ENCODE results near the gene PP2D1.
"Not testable (repeated sequence)": the region's sequence is repeated elsewhere in the genome, so short reads cannot be mapped to it uniquely, and the experiment has no call there.

PP2D1 gene

DNA sequence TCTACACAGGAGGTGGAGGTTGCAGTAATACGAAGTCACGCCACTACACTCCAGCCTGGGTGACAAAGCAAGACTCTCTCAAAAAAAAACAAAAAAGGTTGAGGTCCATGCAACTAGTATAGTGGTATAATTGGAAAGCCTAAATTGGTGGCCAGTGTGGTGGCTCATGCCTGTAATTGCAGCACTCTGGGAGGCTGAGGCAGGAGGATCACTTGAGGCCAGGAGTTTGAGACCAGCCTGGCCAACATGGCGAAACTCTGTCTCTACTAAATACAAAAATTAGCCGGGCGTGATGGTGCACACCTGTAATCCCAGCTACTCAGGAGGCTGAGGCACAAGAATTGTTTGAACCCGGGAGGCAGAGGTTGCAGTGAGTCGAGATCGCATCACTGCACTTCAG is 23.2 kb downstream of the PP2D1 start:
- not testable (repeated sequence) for H3K4me3 ChIP-seq (ENCODE audit: low read depth, low read length)

DNA sequence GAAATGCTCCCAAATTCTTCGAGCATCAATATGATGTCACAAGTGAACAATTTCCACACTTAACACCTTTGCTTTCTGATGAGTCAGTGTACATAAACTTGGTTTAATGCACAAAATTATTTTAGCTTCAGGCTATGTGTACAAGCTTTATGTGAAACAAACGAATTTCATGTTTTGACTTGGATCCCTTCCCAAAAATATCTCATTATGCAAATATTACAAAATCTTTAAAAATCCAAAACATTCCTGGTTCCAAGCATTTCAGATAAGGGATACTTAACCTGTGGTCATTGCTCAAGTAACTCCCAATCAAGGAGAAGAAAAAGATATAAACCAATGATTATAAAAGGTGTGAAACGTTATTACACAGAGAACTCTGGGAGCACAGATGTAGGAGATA is 40.0 kb downstream of the PP2D1 start:
- no peak overlapping the region for H3K4me3 ChIP-seq (ENCODE audit: low read depth, low read length)
- no peak for DNase-seq (ENCODE audit: low read depth)

More for the DNA sequence above, 23.2 kb downstream of the PP2D1 start:
- DNase-seq (ENCODE audit: low read depth) = not testable (repeated sequence)

DNA sequence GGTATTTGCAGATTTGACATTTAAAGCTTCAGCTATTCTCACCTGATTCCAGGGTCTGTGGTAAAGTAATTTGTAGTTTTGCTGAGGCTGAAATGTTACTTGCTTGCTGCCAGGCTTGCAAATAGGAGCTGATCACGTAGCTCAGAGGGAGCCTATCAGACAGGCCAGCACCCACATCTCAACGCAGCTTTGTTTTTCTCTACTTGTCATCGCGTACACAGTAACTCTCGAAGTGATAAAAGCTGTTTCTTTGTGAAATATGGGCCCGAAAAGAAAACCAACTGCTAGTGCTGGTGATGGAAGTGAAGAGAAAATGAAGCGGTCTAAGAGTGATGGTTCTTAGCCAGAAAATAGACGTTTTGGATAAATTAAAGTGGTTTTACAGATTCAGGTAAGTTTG is 41.7 kb downstream of the PP2D1 start:
- H3K4me3 ChIP-seq (ENCODE audit: low read depth, low read length) = no peak overlapping the region
- DNase-seq (ENCODE audit: low read depth) = no peak

DNA sequence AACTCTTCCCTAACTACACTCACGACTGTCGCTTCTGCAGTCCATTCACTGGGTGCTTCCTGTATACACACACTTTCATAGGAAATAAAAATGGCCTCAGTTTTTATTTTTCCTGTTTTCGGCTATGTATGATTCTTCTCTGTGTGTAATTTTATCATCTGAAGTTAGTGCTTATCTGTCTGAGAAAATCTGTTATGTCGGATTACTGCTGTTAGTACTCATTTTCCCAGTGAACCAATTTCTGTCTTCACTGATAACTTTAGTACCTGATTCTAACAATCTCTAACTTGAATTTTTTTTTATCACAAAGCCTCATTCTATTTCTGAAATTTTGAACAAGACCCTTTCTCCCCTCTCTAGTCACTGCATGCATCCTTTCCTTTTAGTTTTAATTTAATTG is 44.3 kb downstream of the PP2D1 start:
- H3K4me3 ChIP-seq (ENCODE audit: low read depth, low read length) = no peak overlapping the region
- no peak for DNase-seq (ENCODE audit: low read depth)

DNA sequence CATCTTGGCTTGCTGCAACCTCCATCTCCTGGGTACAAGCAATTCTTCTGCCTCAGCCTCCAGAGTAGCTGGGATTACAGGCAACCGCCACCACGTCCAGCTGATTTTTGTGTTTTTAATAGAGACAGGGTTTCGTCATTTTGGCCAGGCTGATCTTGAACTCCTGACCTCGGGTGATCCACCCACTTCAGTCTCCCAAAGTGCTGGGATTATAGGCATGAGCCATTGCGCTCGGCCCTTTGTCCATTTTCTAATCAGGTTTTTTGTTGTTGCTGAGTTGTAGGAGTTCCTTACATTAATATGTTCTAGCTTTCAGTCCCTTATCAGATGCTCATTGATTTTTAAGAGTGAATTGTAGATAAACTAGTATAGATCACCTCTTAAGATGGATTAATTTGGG is 44.9 kb downstream of the PP2D1 start:
- no peak overlapping the region for H3K4me3 ChIP-seq (ENCODE audit: low read depth, low read length)
- DNase-seq (ENCODE audit: low read depth) = no peak

DNA sequence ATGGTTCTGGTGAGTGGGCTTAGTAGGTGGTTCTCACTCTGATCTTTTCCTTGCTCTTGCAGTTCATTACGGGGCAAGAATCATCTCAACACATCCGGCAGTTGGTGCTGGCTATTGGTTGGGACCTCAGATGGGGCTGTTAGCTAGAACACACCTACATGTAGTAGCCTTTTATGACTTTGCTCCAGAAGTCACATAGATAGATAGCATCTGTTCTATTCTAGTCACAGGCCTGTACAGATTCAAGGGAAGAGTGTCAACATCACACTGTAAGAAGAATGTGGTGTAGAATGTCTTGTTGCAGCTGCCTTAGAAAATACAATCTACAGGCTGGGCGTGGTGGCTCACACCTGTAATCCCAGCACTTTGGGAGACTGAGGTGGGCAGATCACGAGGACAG is 50.1 kb downstream of the PP2D1 start:
- no peak for DNase-seq (ENCODE audit: low read depth)
- H3K4me3 ChIP-seq (ENCODE audit: low read depth, low read length) = no peak overlapping the region

DNA sequence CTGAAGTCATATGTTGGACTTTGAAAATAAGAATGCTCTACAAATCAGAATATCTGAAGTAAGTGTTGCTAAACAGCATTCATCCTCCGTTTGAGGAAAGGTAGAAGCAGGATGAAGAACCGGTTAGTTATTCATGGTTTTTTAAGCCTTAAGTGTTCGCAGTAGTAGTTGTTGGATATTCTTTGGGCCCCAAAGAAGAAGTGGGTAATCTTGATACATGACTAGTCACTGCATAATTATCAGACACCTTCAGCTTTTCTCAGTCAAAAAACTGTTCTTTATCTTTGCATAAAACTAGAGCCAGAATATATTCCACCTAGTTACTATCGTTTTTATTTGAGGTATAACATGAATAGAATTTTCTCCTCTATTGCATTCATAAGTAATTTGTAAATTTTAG is 51.4 kb downstream of the PP2D1 start:
- no peak overlapping the region for H3K4me3 ChIP-seq (ENCODE audit: low read depth, low read length)

DNA sequence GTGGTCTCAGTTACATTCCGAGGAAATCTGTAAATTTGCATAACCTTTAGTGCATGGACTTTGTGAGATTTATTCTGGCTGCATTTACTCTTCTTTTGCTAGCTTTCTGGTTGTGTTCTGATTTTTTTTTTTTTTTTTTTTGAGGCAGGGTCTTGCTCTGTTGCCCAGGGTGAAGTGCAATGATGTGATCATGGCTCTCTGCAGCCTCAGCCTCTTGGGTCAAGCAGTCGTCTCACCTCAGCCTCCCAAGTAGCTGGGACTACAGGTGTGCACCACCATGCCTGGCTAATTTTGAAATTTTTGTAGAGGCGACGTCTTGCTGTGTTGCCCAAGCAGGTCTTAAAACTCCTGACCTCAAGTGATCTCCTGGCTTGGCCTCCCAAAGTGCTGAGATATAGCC is 52.6 kb downstream of the PP2D1 start:
- DNase-seq (ENCODE audit: low read depth) = no peak
- no peak overlapping the region for H3K4me3 ChIP-seq (ENCODE audit: low read depth, low read length)

More for the DNA sequence above, 51.4 kb downstream of the PP2D1 start:
- DNase-seq (ENCODE audit: low read depth) = no peak

DNA sequence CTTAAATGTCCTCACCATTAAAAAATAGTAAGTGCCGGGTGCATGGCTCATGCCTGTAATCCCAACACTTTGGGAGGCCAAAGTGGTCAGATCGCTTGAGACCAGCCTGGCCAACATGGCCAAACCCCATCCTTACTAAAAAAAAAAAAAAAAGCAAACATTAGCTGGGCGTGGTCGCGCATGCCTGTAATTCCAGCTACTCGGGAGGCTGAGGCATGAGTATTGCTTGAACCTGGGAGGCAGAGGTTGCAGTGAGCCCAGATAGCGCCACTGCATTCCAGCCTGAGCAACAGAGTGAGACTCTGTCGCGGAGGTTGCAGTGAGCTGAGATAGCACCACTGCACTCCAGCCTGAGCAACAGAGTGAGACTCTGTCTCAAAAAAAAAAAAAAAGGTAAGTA is 54.7 kb downstream of the PP2D1 start:
- not testable (repeated sequence) for DNase-seq (ENCODE audit: low read depth); H3K4me3 ChIP-seq (ENCODE audit: low read depth, low read length)

DNA sequence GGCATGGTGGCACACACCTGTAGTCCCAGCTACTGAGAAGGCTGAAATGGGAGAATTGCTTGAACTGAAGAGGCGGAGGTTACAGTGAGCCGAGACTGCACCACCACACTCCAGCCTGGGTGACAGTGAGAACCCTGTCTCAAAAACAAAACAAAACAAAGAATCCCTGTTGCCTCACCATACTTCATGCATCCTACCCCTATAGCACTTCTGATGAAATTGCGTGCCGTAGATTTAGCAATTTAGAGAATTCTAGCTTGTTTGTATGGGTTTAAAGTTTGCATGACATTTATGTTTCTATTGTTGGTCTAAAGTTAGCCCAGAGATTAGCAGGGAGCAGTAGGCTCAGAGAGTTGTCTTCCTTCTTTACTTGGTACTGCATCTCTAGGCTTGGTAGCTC is 57.4 kb downstream of the PP2D1 start:
- DNase-seq (ENCODE audit: low read depth) = no peak

DNA sequence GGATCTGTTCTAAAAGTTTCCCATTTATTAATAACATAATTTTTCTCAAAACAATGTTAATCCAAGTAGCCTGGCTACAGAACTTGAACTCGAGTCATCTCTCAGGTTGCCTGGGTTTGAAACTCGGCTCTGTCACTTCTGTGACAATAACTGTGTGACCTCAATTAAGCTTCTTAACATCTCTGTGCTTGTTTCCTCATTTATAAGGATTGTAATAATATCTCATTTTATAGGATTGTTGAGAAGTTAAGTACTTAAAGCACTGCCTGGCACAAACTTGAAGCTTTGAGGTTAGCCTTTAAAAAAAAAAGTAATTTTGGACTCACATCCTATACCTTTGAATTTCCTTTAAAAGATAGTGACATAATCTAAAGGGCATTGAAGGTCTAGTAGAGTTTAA is 61.7 kb downstream of the PP2D1 start:
- DNase-seq (ENCODE audit: low read depth) = no peak
- no peak overlapping the region for H3K4me3 ChIP-seq (ENCODE audit: low read depth, low read length)

More for the DNA sequence above, 57.4 kb downstream of the PP2D1 start:
- H3K4me3 ChIP-seq (ENCODE audit: low read depth, low read length) = no peak overlapping the region

DNA sequence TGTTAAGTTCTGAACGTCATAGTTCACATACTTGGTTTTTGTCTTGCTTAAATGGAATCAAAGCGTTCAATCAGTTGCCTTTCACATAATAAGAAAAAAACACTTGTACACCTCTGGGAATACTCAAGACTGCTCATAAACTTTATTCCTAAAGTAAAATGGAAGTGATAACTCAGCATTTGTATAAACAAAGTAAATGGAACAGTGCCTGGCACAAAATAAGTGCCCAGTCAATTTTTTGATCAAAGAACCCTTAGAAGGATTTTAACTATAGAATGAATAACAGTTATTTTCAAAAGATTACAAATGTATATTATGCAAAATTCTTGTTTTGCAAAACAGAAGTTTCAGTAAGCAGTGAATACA is 63.9 kb downstream of the PP2D1 start:
- DNase-seq (ENCODE audit: low read depth) = no peak
- H3K4me3 ChIP-seq (ENCODE audit: low read depth, low read length) = peak overlapping the region; percentile 75

DNA sequence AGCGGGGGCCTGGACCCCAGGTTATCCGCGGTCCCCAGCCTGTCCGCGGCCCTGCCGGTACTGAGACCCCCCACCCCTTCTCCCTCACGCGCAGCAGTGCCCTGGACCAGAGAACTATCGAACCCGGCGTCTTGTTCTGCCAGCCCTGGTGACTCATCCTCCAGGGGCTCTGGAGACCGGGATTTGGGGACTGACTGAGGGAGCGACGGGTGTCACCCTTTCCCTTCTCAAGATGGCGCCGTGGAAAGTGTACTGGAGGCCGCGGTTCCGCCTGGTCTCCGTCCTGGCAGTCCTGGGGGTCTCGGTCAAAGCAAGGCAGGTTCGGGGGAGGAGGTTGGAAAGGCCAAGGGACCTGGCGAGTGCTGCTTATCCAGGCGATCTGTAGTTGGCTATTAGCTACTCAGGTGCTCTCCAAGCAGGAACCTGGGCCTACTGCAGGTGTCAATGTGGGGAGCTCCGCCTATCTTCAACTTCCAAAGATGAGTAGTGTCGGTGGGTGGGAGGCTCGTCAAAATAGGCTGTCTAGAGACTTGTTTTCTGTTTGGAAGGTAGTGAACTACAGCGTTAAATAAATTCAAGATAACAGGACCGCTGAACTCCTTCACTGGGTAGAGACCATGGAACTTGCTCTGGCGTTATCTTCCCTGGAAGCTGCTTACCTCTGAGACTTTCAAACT is 64.4 kb downstream of the PP2D1 start:
- no peak for DNase-seq (ENCODE audit: low read depth)
- H3K4me3 ChIP-seq (ENCODE audit: low read depth, low read length) = peak overlapping the region; percentile 75

DNA sequence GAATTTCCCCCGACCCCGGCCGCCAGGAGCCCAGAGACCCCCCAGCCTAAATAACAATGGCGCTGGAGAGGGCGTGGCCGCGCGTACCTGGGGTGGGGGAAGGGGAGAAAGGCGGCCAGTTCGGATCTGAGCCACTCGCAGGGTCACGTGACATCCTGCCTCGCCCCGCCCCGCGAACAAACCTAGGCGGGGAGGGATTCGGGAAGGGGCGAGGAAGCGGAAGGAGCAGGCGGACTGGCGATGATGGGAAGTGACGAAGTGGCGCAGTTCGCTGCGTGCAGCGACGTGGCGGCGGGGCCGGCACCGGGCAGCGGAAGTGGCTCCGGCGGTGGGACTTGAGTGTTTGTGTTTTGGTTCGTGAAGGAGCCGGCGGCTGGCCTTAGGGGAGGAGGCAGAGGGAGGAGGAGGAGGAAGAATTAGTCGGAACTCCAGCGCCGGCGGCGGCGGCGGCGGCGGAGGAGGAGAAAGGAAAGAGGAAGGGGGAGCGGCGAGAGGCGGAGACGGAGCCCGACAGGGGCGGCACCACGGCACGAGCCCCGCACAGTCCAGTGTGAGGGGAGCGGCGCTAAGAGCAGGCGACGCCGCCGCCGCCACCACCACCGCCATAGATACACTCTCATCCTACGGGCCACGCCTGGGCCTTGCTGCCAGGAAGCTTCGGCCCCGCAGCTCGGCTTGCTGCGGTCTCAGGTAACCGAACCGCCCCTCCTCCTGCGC is 65.1 kb downstream of the PP2D1 start, which contains the start of gene RAB5A:
TSS of gene RAB5A (plus strand) at position 266 of the 717 bp plus-strand sequence. CDS start 3,802 bp downstream, outside the sequence.
- DNase-seq (ENCODE audit: low read depth) = peak; percentile 95
- H3K4me3 ChIP-seq (ENCODE audit: low read depth, low read length) = peak within 1 kb of the TSS; percentile 75

DNA sequence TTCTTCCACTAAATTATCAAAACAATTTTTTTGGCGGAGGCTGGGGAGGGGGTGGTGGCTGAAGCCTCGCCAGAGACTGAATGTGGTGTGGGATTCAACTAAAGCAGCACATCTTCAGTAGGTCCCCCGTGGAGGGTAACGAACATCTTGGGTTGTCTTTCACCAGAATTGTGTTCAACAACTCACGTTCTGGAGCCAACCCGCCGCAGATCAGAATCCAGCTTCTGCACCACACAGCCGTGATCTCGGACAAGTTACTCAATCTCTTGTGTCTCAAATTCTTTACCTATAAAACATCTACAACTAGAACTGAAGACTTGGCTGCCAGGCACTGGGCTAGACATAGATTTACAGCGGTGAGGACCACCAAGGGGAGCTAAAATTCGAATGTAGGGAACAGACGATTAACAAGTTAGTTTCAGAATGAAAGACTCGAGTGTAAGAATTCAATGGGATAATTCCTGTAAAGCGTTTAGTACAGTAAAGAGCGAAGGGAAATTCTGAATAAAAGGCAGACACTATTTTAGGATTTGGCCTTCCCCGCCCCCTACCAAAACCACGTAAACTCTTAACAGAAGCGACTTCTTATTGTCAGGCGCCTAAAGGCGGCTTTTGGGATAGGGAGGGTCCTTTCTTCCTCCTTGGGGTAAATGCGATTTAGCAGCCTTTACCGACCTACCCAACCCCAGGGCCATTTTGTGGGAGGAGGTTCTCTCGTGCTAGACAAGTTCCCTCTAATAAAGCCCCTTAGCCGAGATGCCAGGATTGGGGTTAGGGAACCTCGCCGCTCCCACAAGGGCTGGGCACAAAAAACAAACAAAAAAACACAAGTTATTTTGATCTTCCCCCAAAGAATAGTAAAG is 65.9 kb downstream of the PP2D1 start:
- H3K4me3 ChIP-seq (ENCODE audit: low read depth, low read length) = peak overlapping the region; percentile 75
- DNase-seq (ENCODE audit: low read depth) = no peak

DNA sequence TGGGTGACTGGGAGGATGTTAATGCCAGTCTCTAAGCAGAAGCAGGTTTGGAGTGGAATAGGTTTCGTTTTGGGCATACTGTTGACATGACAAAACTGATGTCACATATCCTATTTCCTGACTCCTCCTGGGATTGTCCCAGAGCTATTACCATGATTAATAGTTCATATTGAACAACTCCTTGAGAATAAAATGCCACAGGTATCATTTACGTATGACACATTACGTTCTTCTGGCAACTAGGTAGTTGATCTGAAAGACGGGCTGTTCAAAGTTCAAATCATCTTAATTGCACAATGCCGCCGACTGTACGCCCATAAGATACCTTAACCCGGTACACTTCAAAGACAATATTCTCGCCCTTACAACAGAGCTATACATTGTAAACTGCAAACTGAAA is 66.5 kb downstream of the PP2D1 start:
- no peak overlapping the region for H3K4me3 ChIP-seq (ENCODE audit: low read depth, low read length)
- DNase-seq (ENCODE audit: low read depth) = no peak

DNA sequence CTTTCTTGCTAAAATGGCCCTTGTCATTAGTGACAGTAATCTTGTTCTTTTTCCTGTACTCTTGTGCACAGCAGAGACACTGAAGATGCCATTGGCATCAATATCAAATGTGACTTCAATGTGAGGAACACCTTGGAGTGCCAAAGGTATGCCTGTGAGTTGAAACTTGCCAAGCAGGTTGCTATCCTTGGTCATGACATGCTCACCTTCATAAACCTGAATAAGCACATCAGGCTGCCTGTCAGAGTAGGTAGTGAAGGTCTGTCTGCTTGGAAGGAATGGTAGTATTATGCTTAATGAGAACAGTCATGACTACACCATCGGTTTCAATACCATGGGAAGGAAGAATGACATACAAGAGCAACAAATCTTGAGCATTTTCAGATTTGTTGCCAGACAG is 71.4 kb downstream of the PP2D1 start:
- no peak for DNase-seq (ENCODE audit: low read depth)

DNA sequence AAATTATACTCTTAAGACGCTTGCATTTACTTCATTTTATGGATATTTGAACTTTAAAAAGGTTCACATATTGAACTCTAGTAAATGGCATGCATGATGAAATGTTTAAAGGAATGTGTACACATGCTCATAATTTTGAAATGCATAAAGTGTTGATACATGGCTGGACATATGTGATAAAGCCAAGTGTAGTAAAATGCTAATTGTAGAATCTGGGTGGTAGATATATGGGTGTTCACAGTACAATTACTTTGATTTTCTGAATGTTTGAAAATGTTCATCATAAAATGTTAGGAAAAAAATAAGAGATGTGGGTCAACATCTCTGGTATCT is 73.8 kb downstream of the PP2D1 start:
- DNase-seq (ENCODE audit: low read depth) = no peak
- no peak overlapping the region for H3K4me3 ChIP-seq (ENCODE audit: low read depth, low read length)

More for the DNA sequence above, 71.4 kb downstream of the PP2D1 start:
- no peak overlapping the region for H3K4me3 ChIP-seq (ENCODE audit: low read depth, low read length)

DNA sequence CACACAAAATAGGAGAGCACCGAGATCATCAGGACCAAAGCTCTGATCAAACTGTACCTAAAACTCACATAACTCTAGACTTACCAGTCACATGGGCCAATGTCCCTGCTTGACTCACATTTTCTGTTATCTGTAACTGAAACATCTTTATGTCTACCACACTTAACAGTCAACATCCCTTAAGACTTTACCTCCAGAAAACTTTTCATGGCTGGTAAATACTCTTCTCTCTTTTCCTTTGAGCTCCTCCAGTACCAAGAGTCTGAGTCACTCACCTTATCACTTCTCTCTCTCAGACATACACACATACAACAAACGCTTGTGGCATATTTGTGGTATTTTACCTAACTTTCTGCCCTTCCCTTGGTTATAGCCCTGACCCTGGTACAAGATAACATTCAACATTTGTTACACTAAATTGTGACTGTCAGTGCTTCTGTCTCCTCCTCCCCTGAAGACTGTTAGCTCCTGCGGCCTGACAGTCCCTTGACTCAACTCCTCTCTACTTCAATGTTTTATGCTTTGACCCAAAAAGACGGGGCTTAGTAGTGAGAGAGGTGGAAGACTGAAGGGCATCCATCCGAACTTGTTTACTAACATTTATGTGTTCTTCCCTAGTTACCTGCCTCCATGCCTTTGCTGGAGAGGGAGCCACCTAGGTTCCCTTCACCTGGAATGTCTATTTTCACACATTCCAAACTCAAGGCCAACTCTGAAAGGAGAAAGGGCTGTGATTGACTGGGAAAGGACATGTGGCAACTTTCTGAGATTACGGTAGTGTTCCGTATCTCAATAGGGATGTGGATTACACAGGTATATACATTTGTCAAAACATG is 74.4 kb downstream of the PP2D1 start:
- DNase-seq (ENCODE audit: low read depth) = no peak

More for the DNA sequence above, 74.4 kb downstream of the PP2D1 start:
- H3K4me3 ChIP-seq (ENCODE audit: low read depth, low read length) = no peak overlapping the region
